HepG2 (cell line): ENCODE measurements around the gene MRPL58. TPM values are rescaled to one million over a fixed set of nuclear protein-coding genes. Genes with fewer than 3 reads are reported as not detected.

ENCODE experiments used
- BRCA1 ChIP-seq: sonication (generic); formaldehyde crosslinking; IDR thresholded peaks from 2 replicates; pipeline ENCODE4 v1.4.0; 2020; ENCODE audit warnings: missing genetic modification reagents
- CBX5 ChIP-seq: sonication (generic); formaldehyde crosslinking; IDR thresholded peaks from 2 replicates; pipeline ENCODE4 v1.4.0; 2020; ENCODE audit warnings: missing genetic modification reagents, borderline replicate concordance
- EEA1 ChIP-seq: sonication (generic); formaldehyde crosslinking; IDR thresholded peaks from 2 replicates; pipeline ENCODE4 v1.5.1; 2020; ENCODE audit warnings: mild to moderate bottlenecking, missing genetic modification reagents, borderline replicate concordance
- KLF15 ChIP-seq: sonication (generic); formaldehyde crosslinking; IDR thresholded peaks from 2 replicates; pipeline ENCODE4 v1.8.1; 2023; ENCODE audit warnings: borderline replicate concordance, mild to moderate bottlenecking, inconsistent platforms, missing genetic modification reagents, mixed read lengths
- MAFK ChIP-seq, 2 experiments: IDR thresholded peaks in 1 of 2; conservative IDR thresholded peaks in 1 of 2; 2 replicates each; pipeline ENCODE4 v1.6.1; 2011; ENCODE audit warnings: improper control_type of control experiment in 2 of 2, low read length in 2 of 2
- MIER3 ChIP-seq: IDR thresholded peaks from 2 replicates; pipeline ENCODE4 v1.6.1; 2016; ENCODE audit warnings: missing compliant biosample characterization, borderline replicate concordance
- NFYC ChIP-seq: IDR thresholded peaks from 2 replicates; pipeline ENCODE4 v1.6.1; 2016; ENCODE audit warnings: missing genetic modification reagents, missing compliant biosample characterization
- RBFOX2 ChIP-seq: fragments of 200-400 bp; formaldehyde crosslinking; IDR thresholded peaks from 2 replicates; pipeline ENCODE4 v1.6.1; 2017; ENCODE audit warnings: low read depth, mild to moderate bottlenecking, low read length
- REXO4 ChIP-seq: sonication (generic); formaldehyde crosslinking; IDR thresholded peaks from 2 replicates; pipeline ENCODE4 v1.8.0; 2022; ENCODE audit warnings: missing genetic modification reagents, mild to moderate bottlenecking, borderline replicate concordance
- SKI ChIP-seq: fragments of 450-650 bp; IDR thresholded peaks from one replicate; pipeline ENCODE4 v1.6.1; 2018; ENCODE audit warnings: mild to moderate bottlenecking; ENCODE audit not compliant: partially characterized antibody
- SKIL ChIP-seq: sonication (generic); formaldehyde crosslinking; IDR thresholded peaks from 2 replicates; pipeline ENCODE4 v1.8.0; 2022; ENCODE audit warnings: missing genetic modification reagents, mild to moderate bottlenecking, moderate library complexity, borderline replicate concordance
- SMAD1 ChIP-seq: sonication (generic); formaldehyde crosslinking; IDR thresholded peaks from 2 replicates; pipeline ENCODE4 v1.4.0; 2020; ENCODE audit warnings: missing genetic modification reagents, low read depth, mild to moderate bottlenecking, borderline replicate concordance
- SRY ChIP-seq: sonication (generic); formaldehyde crosslinking; IDR thresholded peaks from 2 replicates; pipeline ENCODE4 v1.8.0; 2022; ENCODE audit warnings: mild to moderate bottlenecking, missing genetic modification reagents
- WIZ ChIP-seq: sonication (generic); formaldehyde crosslinking; IDR thresholded peaks from 2 replicates; pipeline ENCODE4 v1.5.1; 2020; ENCODE audit warnings: mild to moderate bottlenecking, missing genetic modification reagents
- ZBTB2 ChIP-seq: sonication (generic); formaldehyde crosslinking; IDR thresholded peaks from 2 replicates; pipeline ENCODE4 v1.8.0; 2022; ENCODE audit warnings: low read depth, missing genetic modification reagents
- ZNF17 ChIP-seq: sonication (generic); formaldehyde crosslinking; IDR thresholded peaks from 2 replicates; pipeline ENCODE4 v1.5.0; 2020; ENCODE audit warnings: mild to moderate bottlenecking, missing genetic modification reagents
- ZNF180 ChIP-seq: sonication (generic); formaldehyde crosslinking; IDR thresholded peaks from 2 replicates; pipeline ENCODE4 v1.4.0; 2020; ENCODE audit warnings: low read depth, missing genetic modification reagents, borderline replicate concordance
- ZNF354B ChIP-seq: sonication (generic); formaldehyde crosslinking; IDR thresholded peaks from 2 replicates; pipeline ENCODE4 v1.8.0; 2022; ENCODE audit warnings: mild to moderate bottlenecking, missing genetic modification reagents
- ZNF512B ChIP-seq: sonication (generic); formaldehyde crosslinking; IDR thresholded peaks from 2 replicates; pipeline ENCODE4 v1.5.1; 2020; ENCODE audit warnings: missing genetic modification reagents, mild to moderate bottlenecking, borderline replicate concordance
- ZNF569 ChIP-seq: sonication (generic); formaldehyde crosslinking; IDR thresholded peaks from 2 replicates; pipeline ENCODE4 v1.5.0; 2020; ENCODE audit warnings: mild to moderate bottlenecking, missing genetic modification reagents, moderate library complexity, borderline replicate concordance
- ZNF678 ChIP-seq: sonication (generic); formaldehyde crosslinking; IDR thresholded peaks from 2 replicates; pipeline ENCODE4 v1.4.0; 2020; ENCODE audit warnings: mild to moderate bottlenecking, missing genetic modification reagents
- ZNF781 ChIP-seq: sonication (generic); formaldehyde crosslinking; IDR thresholded peaks from 2 replicates; pipeline ENCODE4 v1.5.1; 2020; ENCODE audit warnings: borderline replicate concordance, mild to moderate bottlenecking, missing genetic modification reagents; ENCODE audit errors: not compliant biosample characterization
- ZSCAN25 ChIP-seq: sonication (generic); formaldehyde crosslinking; IDR thresholded peaks from 2 replicates; pipeline ENCODE4 v1.8.0; 2022; ENCODE audit warnings: mild to moderate bottlenecking, missing genetic modification reagents
- polyA plus RNA-seq, 8 experiments: library from polyadenylated mRNA; depleted of rRNA in 3 of 8; stranded (reverse) in 7 of 8; unstranded in 1 of 8; fragments of >200 nt; fragmentation: Illumina TruSeq in 4 of 8; extraction: Trizol in 4 of 8; gene quantifications; 2 replicates each; pipeline versions ENCODE4 v1.2.1 to v1.2.3, GENCODE V29; 2011 to 2016; ENCODE audit warnings: low read depth in 4 of 8, missing spikeins in 1 of 8, mixed read lengths in 1 of 8; ENCODE audit not compliant: insufficient read depth in 1 of 8
- total RNA-seq, 5 experiments: library from RNA; depleted of rRNA; stranded (reverse); fragments of >200 nt; fragmentation: Illumina TruSeq; extraction: Trizol; gene quantifications; 2 replicates each; pipeline ENCODE4 v1.2.3, GENCODE V29; 2016; ENCODE audit warnings: low read depth in 1 of 5

The MRPL58 gene
- total and polyA plus RNA-seq, 2 of the 13 experiments (the other 11 are each of a cell fraction or from before 2014, with no cell fraction given) = 44.9 to 68.9 TPM

DNA sequence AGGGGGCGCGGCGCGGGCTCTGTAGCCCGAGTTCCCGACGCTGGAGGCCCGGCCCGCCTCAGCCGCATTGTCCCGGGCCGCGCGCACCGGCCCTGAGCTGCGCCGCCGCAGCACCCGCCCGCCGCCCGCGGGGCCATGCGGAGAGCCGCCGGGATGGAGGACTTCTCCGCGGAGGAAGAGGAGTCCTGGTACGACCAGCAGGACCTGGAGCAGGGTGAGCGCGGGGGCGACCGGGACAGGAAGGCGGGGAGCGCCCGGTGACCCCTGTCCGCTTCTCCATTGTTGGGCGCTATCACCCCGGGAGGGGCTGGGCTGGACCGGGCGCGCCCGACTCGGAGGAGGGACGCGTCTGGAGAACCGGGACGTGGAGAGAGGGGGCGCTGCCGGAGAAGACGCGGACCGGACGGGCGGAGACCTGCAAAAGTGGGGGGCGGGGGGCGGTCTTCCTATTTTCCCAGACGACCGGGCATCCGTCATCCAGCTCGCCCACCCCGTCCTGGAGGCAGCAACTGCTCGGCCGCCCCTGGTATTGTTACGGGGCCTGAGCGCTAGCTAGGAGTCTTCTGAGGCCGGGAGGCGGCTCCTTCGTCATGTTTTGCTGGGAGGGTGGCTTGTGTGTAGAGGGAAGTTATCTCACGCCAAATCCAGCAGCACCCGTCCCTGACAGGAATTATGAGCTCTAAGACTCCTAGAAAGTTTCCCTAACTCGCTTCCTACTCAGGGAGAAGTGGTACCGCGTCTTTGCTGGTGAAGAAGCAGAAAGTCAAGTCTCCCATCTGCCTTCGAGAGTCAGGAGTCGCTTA is 24.4 kb upstream of the MRPL58 start (continued):
- TF ChIP-seq ZNF17 (CRISPR knock-in tag) (no peak), ZNF678 (CRISPR knock-in tag) (peak; percentile 12; the same call in 1 of the 2 replicates), REXO4 (CRISPR knock-in tag) (no peak), NFYC (no peak), MAFK (conservative IDR thresholded peaks at IDR 0.05 in 1 of 2, IDR thresholded peaks at IDR 0.05 in 1 of 2; ENCODE audit: low read length in 2 of 2) (no peak), ZNF354B (CRISPR knock-in tag) (no peak), ZNF569 (CRISPR knock-in tag) (no peak), EEA1 (CRISPR knock-in tag) (0 out of 2 replicates have a peak, but pooled peaks have one; percentile 15), WIZ (CRISPR knock-in tag) (no peak), ZNF180 (CRISPR knock-in tag) (no peak), KLF15 (no peak), MIER3 (CRISPR knock-in tag) (peak; percentile 35; the same call in 1 of the 2 replicates), CBX5 (CRISPR knock-in tag) (no peak), ZNF512B (CRISPR knock-in tag) (no peak), SRY (CRISPR knock-in tag) (peak; percentile 25; the same call in 1 of the 2 replicates), SKI (no peak), RBFOX2 (no peak), SMAD1 (CRISPR knock-in tag) (no peak), ZSCAN25 (0 out of 2 replicates have a peak, but pooled peaks have one; percentile 8), ZNF781 (CRISPR knock-in tag) (no peak), ZBTB2 (CRISPR knock-in tag) (peak; percentile 81; the same call in 1 of the 2 replicates), SKIL (CRISPR knock-in tag) (no peak), BRCA1 (CRISPR knock-in tag) (no peak)
